Activated naive CD4-positive, alpha-beta T cell treated with anti-CD3 and anti-CD28 coated beads, Interleukin-2, amount 10 ng/mL, durations not matched to agents 7 days and 5 days (primary cell): ENCODE results near the gene CYBC1.

Source experiments
- CTCF ChIA-PET: fragments of 350-600 bp; sonication (Branson Sonifier 250); formaldehyde crosslinking; loops from one replicate; lab custom pipeline; 2021; ENCODE audit warnings: antibody characterized with exemption; lab: Charles Lee
- DNase-seq: peaks from one replicate; pipeline ENCODE4 v3.0.0-alpha.2; 2020
- H3K27ac Mint-ChIP-seq: one replicate; pipeline ENCODE4 v1.8.0; 2021; ENCODE audit warnings: mild to moderate bottlenecking, moderate library complexity, mixed read lengths
- H3K27me3 Mint-ChIP-seq: one replicate; pipeline ENCODE4 v1.8.0; 2021; ENCODE audit warnings: mild to moderate bottlenecking, mixed read lengths
- H3K36me3 Mint-ChIP-seq: one replicate; pipeline ENCODE4 v1.8.0; 2021; ENCODE audit warnings: mixed read lengths
- H3K4me1 Mint-ChIP-seq: one replicate; pipeline ENCODE4 v1.8.0; 2021; ENCODE audit warnings: mixed read lengths
- H3K4me3 Mint-ChIP-seq: one replicate; pipeline ENCODE4 v1.8.0; 2021; ENCODE audit warnings: mild to moderate bottlenecking, moderate library complexity, mixed read lengths
- H3K9me3 Mint-ChIP-seq: one replicate; pipeline ENCODE4 v1.8.0; 2021; ENCODE audit warnings: mixed read lengths

Gene CYBC1

DNA sequence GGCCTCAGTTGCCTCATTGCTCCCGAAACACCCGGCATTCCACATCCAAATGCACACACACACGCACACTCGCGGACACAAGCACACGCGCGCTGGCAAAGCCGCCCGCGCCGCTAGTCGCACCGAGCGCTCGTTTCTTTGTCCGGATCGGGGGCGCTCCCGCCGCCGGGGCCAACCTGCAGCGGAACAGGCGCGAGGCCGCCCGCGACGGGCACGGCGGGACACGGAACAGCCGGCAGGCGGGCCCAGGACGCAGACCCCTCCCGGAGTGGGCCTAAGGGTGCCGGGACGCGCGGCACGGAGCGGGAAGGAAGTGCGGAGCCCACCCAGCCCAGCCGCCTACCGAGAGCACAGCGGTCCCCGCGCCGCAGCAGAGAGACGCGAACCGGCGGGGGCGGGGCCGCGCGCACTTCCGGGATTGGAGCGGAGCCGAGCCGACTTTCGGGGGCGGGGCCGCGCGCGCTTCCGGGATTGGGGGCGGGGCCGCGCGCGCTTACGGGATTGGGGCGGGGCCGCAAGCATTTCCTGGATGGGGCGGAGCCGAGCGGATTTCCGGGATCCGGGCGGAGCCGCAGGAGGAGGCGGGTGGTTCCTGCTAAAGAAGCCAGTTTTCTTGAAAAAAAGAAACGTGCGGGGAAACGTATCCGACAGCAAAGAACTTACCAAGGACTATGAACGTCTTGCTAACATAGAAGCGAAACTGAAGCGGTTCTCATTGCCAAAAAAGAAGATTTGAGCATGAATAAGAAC lies at the start of gene CYBC1:
Gene CYBC1, minus strand, starts transcription at position 396 of the 750 bp plus-strand sequence. CDS start 1,498 bp downstream, outside the sequence.
- H3K36me3 Mint-ChIP-seq, result peaks cover 46% of the 10 kb centered on the region
- peak within 1 kb of the TSS; percentile 96 for H3K4me3 Mint-ChIP-seq
- peak within 1 kb of the TSS; percentile 98 for H3K27ac Mint-ChIP-seq
- peaks cover 46% of the 10 kb centered on the region for H3K4me1 Mint-ChIP-seq
- peak; percentile 95 for DNase-seq
- no peaks in the 10 kb centered on the region for H3K27me3 Mint-ChIP-seq
- CTCF ChIA-PET, result no interaction called here
- H3K9me3 Mint-ChIP-seq, result peaks cover 4% of the 10 kb centered on the region

DNA sequence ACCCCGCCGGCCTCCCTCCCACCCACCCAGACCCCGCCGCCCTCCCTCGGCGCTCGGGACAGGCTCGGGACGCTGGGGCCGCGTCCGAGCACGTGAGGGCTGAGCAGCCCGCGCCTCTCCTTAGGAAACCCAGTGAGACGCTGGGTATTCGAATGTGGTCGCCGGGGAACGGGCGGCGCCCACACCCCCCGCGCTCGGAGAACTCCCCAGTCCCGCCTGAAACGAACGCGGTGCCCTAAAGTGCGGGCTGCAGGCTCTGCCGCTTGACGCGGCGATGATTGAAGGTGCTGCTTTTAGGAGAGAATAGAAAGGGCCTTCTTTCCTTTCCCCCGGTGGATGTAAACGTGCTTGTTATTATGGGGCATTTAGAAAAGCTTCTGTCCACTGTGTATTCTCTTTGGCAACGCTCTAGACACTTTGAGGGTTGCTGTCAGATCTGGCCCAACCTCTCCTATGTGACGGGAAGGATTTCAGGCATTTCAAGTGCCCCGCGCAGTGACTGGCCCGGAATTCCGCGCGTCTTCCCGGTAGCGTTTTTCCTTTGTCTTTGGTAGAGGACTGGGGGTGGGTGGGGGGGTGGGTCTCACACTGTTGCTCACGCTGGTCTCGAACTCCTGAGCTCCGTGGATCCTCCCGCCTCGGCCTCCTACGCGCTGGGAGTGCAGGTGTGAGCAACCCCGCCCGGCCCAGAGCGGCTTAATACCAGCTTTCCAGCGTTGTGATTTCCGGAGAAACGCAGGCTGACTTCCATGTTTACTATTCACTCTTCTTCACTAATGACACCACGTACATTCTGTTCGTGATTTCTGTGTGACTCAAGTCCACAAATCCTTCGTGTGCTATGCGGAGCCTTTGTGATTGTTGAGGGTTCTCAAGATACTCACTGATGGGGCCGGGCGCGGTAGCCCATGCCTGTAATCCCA lies 47.2 kb upstream of the CYBC1 start:
- DNase-seq, result peak; percentile 64
- peak overlapping the region; percentile 90 for H3K27ac Mint-ChIP-seq
- H3K4me3 Mint-ChIP-seq, result peak overlapping the region; percentile 76
- peaks cover 28% of the 10 kb centered on the region for H3K27me3 Mint-ChIP-seq
- H3K9me3 Mint-ChIP-seq, result no peaks in the 10 kb centered on the region
- H3K36me3 Mint-ChIP-seq, result no peaks in the 10 kb centered on the region
- H3K4me1 Mint-ChIP-seq, result peaks cover 42% of the 10 kb centered on the region
- CTCF ChIA-PET, result no interaction called here

GRCh38 chr17:82496529-82497434 lies 46.2 kb upstream of the CYBC1 start:
- Mint-ChIP-seq H3K36me3 (no peaks in the 10 kb centered on the region), H3K27ac (peak overlapping the region; percentile 77), H3K4me3 (peak overlapping the region; percentile 57), H3K9me3 (no peaks in the 10 kb centered on the region), H3K4me1 (peaks cover 42% of the 10 kb centered on the region), H3K27me3 (peaks cover 24% of the 10 kb centered on the region)
- DNase-seq, result peak; percentile 93
- CTCF ChIA-PET, result interaction anchor here (1.2 to 1.4 kb wide), 3 partner anchors 16 to 55 kb away, joined by 4 to 5 read pairs (median 4); no protein-coding TSS in a partner anchor

DNA sequence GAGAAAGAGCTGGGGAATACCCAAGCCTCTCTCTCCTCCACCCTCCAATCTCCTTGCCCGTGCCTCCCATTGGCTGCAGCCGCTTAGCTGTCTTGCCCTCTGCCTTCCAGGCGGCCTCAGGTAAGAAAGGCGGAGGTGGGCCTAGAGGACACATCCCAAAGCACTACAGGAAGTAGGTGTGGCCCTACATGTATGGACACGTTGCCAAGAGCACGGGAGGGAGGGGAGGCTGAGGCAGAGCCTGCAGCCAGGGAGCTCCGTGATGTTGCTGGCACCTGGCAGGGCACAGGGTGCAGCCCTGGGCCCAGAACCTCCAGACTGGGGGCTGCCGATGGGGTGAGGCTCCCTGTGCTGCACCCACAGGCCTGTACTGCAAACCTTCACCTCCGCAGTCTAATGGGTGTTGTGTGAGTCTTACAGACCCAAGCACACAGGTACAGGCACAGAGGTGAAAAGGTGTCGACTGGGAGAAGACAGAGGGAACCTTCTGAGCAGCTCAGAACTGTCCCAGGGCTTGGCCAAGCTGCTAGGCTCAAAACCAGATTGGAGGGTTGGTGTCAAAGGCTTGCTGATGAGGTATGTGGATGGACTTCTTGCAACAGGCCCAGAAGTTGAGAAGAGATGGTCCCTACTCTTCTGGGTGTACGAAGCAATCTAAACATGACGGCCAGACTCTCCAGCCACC lies 45.4 kb upstream of the CYBC1 start:
- H3K4me3 Mint-ChIP-seq, result peak overlapping the region; percentile 57
- H3K27me3 Mint-ChIP-seq, result peaks cover 18% of the 10 kb centered on the region
- no peaks in the 10 kb centered on the region for H3K36me3 Mint-ChIP-seq
- peak; percentile 31 for DNase-seq
- peak overlapping the region; percentile 77 for H3K27ac Mint-ChIP-seq
- no peaks in the 10 kb centered on the region for H3K9me3 Mint-ChIP-seq
- H3K4me1 Mint-ChIP-seq, result peaks cover 42% of the 10 kb centered on the region
- CTCF ChIA-PET, result interaction anchor here (1.2 to 1.4 kb wide), 3 partner anchors 15 to 56 kb away, joined by 4 to 5 read pairs (median 4); no protein-coding TSS in a partner anchor

DNA sequence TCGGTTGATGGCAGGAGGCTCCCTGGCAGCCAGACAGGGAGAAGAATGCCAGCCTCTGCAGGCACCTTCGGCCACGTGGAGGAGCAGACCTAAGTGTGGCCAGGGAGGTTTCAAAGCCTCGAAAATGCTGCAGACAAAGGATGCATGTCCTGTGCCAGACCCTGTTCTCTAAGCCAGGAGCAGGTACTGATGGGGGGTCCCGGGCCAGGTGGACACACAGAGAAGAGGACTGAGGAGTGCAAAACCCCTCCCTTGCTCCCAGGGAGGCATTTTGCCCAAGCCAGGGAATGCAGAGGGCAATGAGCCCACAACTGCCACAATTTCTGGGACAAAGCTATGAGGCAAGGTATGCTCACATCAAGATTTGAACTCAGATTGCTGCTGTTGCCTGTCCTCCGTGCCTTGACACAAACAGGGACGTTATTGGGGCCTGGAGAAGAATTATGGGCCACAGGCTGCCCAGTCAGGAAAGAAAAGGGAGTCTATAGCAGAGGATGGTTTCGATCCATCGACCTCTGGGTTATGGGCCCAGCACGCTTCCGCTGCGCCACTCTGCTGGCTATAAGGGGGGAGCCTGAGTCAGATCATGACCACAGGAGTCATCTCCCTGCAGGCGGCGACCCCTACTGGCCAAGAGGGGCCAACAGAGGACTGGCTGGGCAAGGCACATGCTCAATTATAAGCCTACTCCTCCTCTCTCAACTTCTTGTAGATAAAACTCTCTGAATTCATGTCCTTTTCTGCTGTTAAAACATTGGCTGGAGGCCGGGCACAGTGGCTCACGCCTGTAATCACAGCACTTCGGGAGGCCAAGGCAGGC lies 43.9 kb upstream of the CYBC1 start:
- peak overlapping the region; percentile 84 for H3K27ac Mint-ChIP-seq
- CTCF ChIA-PET, result interaction anchor here (0.7 to 1.3 kb wide), 2 partner anchors 25 to 57 kb away, joined by 3 read pairs; partner anchors contain the start of gene FOXK2
- H3K27me3 Mint-ChIP-seq, result peaks cover 10% of the 10 kb centered on the region
- no peaks in the 10 kb centered on the region for H3K9me3 Mint-ChIP-seq
- peak overlapping the region; percentile 44 for H3K4me3 Mint-ChIP-seq
- H3K4me1 Mint-ChIP-seq, result peaks cover 44% of the 10 kb centered on the region
- H3K36me3 Mint-ChIP-seq, result peaks cover 2% of the 10 kb centered on the region
- peak; percentile 92 for DNase-seq

DNA sequence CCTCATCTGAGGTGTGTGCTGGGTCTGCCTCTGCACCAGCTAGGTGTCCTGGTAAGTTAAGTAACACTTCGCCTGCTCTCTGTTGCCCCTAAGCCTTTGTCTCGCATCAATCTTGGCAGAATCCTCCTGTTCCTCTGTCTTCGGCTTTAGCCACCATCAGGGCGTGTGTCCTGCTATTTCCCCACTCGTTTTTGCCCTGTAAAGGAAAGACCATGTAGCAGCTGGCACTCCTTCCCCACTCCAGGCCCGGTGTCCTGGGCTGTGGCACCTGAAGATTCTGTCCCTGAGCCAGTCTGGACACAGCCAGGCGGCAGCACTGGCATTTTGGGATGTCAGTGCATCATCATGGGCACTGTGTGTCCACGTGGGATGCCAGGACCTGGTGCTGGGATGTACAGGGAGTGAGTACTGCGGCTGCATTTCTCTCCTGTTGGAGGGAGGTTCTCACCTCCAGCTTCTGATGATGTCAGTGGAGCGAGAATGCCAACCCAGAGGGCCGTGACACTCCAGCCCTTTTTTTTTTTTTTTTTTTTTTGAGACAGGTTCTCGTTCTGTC lies 42.8 kb upstream of the CYBC1 start:
- H3K4me3 Mint-ChIP-seq, result no peak overlapping the region
- H3K4me1 Mint-ChIP-seq, result peaks cover 36% of the 10 kb centered on the region
- peaks cover 10% of the 10 kb centered on the region for H3K27me3 Mint-ChIP-seq
- peaks cover 9% of the 10 kb centered on the region for H3K36me3 Mint-ChIP-seq
- DNase-seq, result no peak
- H3K9me3 Mint-ChIP-seq, result no peaks in the 10 kb centered on the region
- CTCF ChIA-PET, result interaction anchor here (1.3 to 1.4 kb wide), 2 partner anchors 58 to 60 kb away, joined by 3 read pairs; no protein-coding TSS in a partner anchor
- no peak overlapping the region for H3K27ac Mint-ChIP-seq

- Mint-ChIP-seq H3K4me3 (no peak overlapping the region), H3K27ac (no peak overlapping the region), H3K9me3 (no peaks in the 10 kb centered on the region), H3K36me3 (peaks cover 11% of the 10 kb centered on the region), H3K27me3 (peaks cover 10% of the 10 kb centered on the region), H3K4me1 (peaks cover 31% of the 10 kb centered on the region)
- DNase-seq, result no peak
- CTCF ChIA-PET, result interaction anchor here (1.4 kb wide), 1 partner anchor 60 kb away, joined by 3 read pairs; no protein-coding TSS in a partner anchor
Observed at GRCh38 chr17:82492643-82493225, 42.2 kb upstream of the CYBC1 start.

GRCh38 chr17:82491533-82491932 lies 41.0 kb upstream of the CYBC1 start:
- H3K36me3 Mint-ChIP-seq, result peaks cover 19% of the 10 kb centered on the region
- H3K27me3 Mint-ChIP-seq, result peaks cover 10% of the 10 kb centered on the region
- no peak for DNase-seq
- no peaks in the 10 kb centered on the region for H3K9me3 Mint-ChIP-seq
- CTCF ChIA-PET, result no interaction called here
- no peak overlapping the region for H3K27ac Mint-ChIP-seq
- H3K4me1 Mint-ChIP-seq, result peaks cover 28% of the 10 kb centered on the region
- H3K4me3 Mint-ChIP-seq, result no peak overlapping the region

DNA sequence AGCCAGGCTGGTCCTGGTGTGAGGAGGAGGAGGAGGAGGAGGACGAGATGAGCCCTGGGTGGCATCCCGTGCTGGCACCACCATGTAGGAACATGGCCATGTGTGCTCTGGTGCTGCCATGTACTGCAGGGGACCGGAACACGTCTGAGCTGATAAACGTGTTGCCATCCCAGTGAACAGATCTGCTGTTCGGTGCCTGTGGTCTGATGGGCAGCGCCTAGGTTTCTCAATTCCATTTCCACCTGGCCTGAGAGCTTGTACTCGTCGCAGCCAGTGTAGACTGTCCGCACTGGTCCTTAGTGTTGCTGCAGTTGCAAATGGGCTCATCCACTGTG lies 40.6 kb upstream of the CYBC1 start:
- Mint-ChIP-seq H3K36me3 (peaks cover 22% of the 10 kb centered on the region), H3K4me1 (peaks cover 31% of the 10 kb centered on the region), H3K27me3 (peaks cover 10% of the 10 kb centered on the region), H3K27ac (no peak overlapping the region), H3K9me3 (no peaks in the 10 kb centered on the region), H3K4me3 (no peak overlapping the region)
- no peak for DNase-seq
- CTCF ChIA-PET, result no interaction called here

GRCh38 chr17:82490512-82491195 lies 40.1 kb upstream of the CYBC1 start:
- Mint-ChIP-seq H3K9me3 (no peaks in the 10 kb centered on the region), H3K4me1 (peaks cover 31% of the 10 kb centered on the region), H3K4me3 (no peak overlapping the region), H3K36me3 (peaks cover 27% of the 10 kb centered on the region), H3K27ac (no peak overlapping the region), H3K27me3 (peaks cover 10% of the 10 kb centered on the region)
- CTCF ChIA-PET, result no interaction called here
- no peak for DNase-seq

DNA sequence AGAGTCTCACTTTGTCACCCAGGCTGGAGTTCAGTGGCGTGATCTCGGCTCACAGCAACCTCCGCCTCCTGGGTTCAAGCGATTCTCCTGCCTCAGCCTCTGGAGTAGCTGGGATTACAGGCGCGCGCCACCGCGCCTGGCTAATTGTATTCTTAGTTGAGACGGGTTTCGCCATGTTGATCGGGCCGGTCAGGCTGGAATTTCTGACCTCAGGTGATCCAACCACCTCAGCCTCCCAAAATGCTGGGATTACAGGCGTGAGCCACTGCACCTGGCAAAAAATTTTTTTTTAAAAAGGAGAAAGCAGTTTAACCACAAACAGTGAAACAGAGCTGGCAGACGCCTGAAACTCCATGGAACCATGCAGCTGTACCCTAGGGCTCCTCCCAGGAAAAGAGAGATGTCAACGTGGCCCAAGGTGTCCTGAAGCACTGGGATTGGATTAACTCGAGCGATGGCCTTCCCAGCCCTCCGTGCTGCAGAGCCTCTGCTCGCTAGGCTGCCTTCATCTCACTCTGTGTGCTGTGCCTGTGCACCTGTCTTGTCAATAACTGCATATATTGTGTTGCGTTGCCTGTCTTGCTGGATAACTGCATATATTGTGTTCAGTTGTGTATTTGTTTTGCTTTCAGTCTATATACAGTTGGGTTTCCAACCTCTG lies 39.4 kb upstream of the CYBC1 start:
- Mint-ChIP-seq H3K9me3 (no peaks in the 10 kb centered on the region), H3K27ac (no peak overlapping the region), H3K27me3 (peaks cover 10% of the 10 kb centered on the region), H3K36me3 (peaks cover 33% of the 10 kb centered on the region), H3K4me3 (no peak overlapping the region), H3K4me1 (peaks cover 34% of the 10 kb centered on the region)
- DNase-seq, result no peak
- CTCF ChIA-PET, result no interaction called here
